Activated T-helper 9 cell treated with anti-CD3 and anti-CD28 coated beads, Interleukin-2, amount 50 U/mL, for 16 hours (primary cell): ENCODE measurements around the gene CTDP1.
"Not testable (repeated sequence)": the region's sequence is repeated elsewhere in the genome, so short reads cannot be mapped to it uniquely, and the experiment has no call there.

Source experiments
- DNase-seq: peaks from one replicate; pipeline ENCODE4 v3.0.0-alpha.2; 2020; ENCODE audit warnings: low read depth

The CTDP1 gene

GRCh38 chr18:79724299-79725080, 44.9 kb downstream of the CTDP1 start:
- DNase-seq = no peak

DNA sequence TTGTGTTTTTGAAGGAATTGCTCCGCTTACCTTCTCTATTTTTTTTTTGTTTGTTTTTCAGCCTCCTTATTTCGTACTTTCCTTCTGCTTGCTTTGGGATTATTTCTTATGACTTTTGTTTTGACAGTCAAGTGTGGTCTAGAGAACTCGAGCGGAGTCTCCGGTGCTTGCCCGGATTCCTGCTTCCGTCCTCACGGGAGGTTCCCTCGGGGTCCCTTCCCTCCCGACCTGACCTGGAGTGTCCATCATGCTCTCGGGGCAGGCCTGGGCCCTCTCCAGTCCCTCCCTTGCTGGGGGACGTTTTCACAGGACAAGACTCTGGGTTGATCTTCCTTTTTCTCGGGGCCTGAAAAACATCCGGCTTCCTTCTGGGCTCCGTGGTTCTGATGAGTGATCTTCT, 45.9 kb downstream of the CTDP1 start:
- no peak for DNase-seq

- no peak for DNase-seq
Observed at GRCh38 chr18:79726721-79727120, 47.1 kb downstream of the CTDP1 start.

GRCh38 chr18:79727211-79727610, 47.6 kb downstream of the CTDP1 start:
- no peak for DNase-seq

- no peak for DNase-seq
Observed at GRCh38 chr18:79728931-79729586, 49.5 kb downstream of the CTDP1 start.

DNA sequence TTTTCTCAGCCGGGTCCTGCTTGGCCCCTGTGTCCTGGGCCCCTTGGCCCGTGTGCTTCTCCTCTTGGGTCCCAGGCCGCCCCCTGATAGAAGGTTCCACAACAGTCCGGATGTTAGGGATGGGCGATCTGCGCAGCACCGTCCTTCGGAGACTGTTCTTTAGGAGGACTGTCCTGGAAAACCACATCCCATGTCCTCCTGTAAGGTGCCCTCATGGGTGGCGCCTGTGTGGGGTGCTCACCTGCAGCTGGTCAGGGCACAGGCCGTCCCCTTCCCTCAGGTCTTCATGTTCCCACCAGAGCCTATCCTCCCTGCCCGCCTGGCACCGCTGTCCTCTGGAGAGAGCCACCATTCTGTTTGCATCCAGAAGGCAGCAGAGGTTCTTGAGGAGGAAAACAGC, 50.0 kb downstream of the CTDP1 start:
- DNase-seq = no peak

GRCh38 chr18:79730804-79731203, 51.2 kb downstream of the CTDP1 start:
- DNase-seq = no peak

GRCh38 chr18:79731881-79732720, 52.5 kb downstream of the CTDP1 start:
- not testable (repeated sequence) for DNase-seq

DNA sequence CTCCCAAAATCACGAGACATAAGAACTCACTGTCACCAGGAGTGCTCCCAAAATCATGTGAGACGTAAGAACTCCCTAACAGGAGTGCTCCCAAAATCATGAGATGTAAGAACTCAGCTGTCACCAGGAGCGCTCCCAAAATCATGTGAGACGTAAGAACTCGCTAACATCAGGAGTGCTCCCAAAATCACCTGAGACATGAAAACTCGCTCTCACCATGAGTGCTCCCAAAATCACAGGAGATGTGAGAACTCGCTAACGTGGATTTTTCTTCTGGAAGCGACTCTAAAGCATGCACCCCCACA, 53.1 kb downstream of the CTDP1 start:
- no peak for DNase-seq

DNA sequence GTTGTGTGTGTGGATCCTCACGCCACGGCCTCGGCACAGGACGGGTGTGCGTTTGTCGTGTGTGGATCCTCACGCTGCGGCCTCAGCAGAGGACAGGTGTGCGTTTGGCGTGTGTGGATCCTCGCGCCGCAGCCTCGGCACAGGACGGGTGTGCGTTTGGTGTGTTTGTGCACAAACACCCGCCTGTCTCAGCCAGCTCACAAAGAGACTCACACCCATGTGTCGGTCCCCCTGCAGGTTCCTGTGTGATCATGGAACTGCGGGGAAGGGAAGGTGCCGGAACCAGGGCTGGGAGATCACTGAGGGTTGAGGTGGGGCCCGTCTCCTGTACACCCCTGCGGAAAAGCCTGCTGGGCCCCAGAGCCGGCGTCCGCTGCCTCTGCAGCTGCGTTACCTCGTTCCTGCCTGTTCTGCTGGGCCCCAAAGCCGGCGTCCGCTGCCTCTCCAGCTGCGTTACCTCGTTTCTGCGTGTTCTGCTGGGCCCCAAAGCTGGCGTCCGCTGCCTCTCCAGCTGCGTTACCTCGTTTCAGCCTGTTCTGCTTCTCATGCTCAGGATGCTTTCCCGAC, 53.6 kb downstream of the CTDP1 start:
- DNase-seq = no peak

DNA sequence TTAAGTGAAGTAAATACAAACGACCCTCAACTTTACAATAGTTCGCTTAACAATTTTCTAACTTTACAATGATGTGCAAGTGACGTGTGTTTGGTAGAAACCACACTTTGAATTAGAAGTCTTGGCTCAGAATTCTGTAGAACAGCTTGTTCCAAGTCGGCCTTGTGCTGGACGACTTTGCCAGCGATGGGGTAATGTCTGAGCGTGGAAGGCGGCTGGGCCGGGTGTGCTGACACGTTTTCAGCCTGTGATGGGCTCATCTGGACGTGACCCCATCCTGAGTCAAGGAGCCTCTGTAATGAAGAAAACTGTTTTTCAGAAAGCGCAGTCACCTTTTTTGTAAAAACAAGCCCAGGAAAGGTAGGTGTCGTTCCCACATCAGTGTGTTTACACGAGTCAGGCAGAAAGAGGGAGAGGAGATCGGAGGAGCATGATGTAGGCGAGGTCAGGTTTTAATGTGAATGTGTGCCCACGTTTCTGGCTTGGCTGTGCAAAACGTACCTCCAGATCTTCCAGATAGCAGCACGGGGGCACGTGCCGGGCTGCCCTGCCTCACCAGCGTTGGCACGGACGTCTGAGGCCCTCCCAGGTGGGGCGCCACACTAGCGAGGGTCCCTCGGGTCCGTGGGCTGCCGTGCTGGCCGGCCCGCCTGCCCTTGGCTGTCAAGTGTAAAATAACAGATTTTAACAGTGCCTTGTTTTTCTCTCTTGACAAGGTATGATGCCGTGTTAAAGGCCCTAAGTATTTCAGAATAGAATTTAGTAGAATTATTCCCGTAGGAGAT, 54.6 kb downstream of the CTDP1 start:
- DNase-seq = no peak

- DNase-seq = no peak
Observed at GRCh38 chr18:79735071-79735980, 55.7 kb downstream of the CTDP1 start.

GRCh38 chr18:79736230-79736629, 56.6 kb downstream of the CTDP1 start:
- DNase-seq = no peak

DNA sequence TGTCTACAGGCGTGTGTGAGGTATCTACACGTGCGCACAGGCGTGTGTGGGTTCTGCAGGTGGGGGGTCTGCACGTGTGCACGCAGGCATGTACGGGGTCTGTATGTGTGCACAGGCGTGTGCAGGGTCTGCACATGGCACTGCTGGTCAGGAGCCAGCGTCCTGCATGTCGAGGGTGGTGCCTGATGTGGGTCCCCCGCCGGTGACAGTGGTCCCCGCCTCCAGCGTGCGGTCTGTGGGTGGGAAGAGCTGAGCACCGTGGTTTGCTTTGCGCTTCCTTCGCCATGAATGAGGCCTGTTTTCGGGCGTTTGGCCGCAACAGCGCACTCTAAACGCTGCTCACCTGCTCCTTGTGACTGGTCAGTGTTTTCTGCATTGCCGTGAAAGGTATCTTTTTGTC, 57.2 kb downstream of the CTDP1 start:
- DNase-seq = no peak

GRCh38 chr18:79737426-79737825, 57.8 kb downstream of the CTDP1 start:
- DNase-seq = no peak

DNA sequence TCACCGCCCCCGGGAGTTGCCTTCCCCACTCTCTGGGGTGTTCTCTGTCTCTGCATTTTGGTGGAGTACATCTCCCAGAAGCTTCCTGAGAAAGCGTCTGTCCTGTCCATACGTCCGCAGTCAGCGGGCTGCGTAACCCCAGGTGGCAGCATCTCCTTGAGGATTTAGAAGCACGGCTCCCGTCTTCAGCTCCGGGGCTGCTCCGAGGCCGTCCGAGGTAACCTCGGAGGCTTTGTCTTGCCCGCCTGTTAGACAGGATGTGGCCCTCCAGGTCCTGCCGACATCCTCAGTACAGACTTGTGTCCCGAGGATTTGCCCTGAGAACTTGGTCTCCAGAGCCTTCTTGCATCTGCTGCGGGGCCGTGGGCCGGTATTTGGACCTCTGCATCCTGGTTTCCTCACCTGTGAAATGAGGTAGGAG, 58.4 kb downstream of the CTDP1 start:
- no peak for DNase-seq

DNA sequence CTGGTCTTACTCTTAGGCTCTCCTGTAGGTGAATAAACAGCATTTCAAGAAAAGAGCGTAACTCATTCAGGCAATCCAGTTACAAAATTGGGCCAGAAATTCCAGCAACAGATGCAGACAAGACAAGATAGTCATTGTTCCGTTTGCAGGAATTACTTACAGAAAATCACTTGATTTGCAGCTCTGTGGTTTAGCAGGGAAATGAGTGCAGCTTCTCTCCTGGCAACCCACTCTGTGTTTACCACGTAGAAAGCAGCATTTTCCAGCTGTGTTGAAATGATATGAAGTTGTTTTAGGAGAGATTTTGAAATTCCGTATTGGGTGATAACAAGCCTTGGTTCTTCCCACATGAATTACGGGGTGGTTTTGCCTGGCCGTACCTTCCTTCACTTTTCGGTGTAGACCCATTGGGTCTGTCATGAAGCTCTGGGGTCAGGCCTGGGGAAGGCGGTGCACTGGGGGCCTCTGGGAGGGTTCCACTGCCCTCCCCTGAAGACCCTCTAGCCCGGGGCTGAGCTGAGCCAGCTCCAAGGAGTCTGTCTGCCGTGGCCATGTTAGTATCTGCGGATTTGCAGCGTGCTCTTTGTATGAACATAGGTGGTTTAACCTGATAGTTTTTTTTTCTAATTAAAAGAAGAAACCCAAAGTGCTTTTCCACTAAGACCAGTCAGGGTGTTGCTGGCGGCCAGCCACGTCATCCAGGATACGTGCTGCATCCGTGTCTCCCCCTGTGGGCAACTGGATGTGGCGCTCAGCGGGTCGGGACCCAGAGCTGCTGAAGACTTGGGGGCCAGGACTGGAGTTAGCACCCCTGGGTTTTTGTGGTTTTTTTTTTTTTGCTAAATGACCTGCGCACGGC, 59.2 kb downstream of the CTDP1 start:
- DNase-seq = no peak

DNA sequence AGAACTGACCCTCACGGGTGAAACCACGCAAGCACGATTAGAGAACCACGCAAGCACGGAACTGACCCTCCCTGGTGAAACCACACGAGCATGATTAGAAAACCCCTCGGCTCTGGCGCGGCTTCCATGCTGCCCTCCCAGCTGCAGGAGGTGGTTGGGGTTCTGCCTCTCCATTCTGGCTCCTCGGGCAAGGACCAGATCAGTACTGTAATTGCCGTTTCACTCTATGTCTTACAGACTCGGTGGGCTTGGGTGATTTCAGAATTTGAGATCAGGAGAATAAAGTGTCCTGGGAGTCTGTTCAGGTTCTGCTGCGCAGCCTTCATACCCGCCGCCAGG, 59.8 kb downstream of the CTDP1 start:
- DNase-seq = no peak

DNA sequence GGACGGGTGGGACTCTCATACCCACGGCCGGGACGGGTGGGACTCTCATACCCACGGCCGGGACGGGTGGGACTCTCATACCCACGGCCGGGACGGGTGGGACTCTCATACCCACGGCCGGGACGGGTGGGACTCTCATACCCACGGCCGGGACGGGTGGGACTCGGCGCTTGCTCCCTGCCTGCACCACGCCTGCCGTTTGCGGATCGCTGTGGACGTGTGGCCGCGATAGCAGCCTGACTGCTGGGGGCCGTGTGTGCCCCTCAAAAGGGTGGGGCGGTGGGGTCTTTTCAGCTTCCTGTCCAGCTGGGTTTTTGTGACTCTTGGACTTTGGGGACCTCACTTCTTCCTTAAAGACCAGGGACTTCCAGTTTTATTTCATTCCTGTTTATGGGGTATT, 60.4 kb downstream of the CTDP1 start:
- not testable (repeated sequence) for DNase-seq
